ENCODE data around the gene PCSK2. TPM values are rescaled to one million over a fixed set of nuclear protein-coding genes. Genes with fewer than 3 reads are reported as not detected.

PCSK2 gene
- total RNA-seq, 4 donors from 2014 or later, result under 0.01 to 0.18 (median 0.18) TPM; not detected in 1

DNA sequence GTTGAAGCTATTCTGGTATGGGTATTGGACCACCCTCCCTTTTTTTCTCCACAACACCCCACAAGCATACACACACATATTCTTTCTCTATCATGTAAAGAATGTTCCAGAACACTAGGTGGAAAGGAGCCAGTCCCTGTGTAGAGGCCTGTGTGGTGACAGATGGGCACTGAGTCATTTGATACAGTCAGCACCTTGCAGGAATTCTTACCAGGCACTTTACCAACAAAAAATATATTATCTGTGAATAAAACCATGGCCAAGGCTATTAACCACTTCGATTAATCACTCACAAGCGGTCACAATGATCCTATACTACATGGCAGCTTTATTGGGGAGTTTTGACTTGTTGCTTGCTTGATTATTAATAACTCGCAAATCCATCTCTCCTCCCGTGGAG lies 154.9 kb downstream of the PCSK2 start:
- Histone ChIP-seq H3K4me1 (no peaks in the 10 kb centered on the region), H3K27ac (no peak overlapping the region), H3K4me3 (no peak overlapping the region), H3K9me3 (no peaks in the 10 kb centered on the region), H3K36me3 (no peaks in the 10 kb centered on the region), H3K27me3 (no peaks in the 10 kb centered on the region)
- intact Hi-C loops (cut with DNase I), result no loop called here
- whole genome bisulfite sequencing, 2 donors, result 31% methylated on average over 4 of the region's 4 CpGs
- TF ChIP-seq POLR2A (IDR thresholded peaks at IDR 0.05), result no peak
- TF ChIP-seq, protein P1, sequence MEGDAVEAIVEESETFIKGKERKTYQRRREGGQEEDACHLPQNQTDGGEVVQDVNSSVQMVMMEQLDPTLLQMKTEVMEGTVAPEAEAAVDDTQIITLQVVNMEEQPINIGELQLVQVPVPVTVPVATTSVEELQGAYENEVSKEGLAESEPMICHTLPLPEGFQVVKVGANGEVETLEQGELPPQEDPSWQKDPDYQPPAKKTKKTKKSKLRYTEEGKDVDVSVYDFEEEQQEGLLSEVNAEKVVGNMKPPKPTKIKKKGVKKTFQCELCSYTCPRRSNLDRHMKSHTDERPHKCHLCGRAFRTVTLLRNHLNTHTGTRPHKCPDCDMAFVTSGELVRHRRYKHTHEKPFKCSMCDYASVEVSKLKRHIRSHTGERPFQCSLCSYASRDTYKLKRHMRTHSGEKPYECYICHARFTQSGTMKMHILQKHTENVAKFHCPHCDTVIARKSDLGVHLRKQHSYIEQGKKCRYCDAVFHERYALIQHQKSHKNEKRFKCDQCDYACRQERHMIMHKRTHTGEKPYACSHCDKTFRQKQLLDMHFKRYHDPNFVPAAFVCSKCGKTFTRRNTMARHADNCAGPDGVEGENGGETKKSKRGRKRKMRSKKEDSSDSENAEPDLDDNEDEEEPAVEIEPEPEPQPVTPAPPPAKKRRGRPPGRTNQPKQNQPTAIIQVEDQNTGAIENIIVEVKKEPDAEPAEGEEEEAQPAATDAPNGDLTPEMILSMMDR (IDR thresholded peaks at IDR 0.05), result no peak
- DNase-seq, result no peak

DNA sequence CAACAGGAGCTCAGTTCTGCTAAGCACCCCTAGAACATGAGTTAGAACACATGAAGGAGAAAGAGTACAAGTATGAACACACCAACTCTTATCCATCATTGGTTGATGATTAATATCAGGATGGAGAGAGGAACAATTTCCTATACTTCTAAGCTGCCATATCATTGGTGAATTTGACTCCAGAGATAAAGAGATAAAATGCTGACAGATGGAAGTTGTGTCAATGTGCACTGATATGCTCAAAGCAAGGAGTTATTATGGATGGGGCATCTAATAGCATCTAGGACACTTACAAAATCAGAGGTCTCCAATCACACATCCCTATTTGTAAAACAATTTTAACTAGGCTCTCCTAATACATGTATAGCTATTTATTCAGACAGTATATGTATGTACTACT lies 159.0 kb downstream of the PCSK2 start:
- H3K4me3 ChIP-seq, result no peak overlapping the region
- no peak for DNase-seq
- H3K36me3 ChIP-seq, result no peaks in the 10 kb centered on the region
- intact Hi-C loops (cut with DNase I), result no loop called here
- no peak overlapping the region for H3K27ac ChIP-seq
- TF ChIP-seq POLR2A (IDR thresholded peaks at IDR 0.05), result no peak
- TF ChIP-seq, protein P1 (IDR thresholded peaks at IDR 0.05), result no peak
- H3K27me3 ChIP-seq, result no peaks in the 10 kb centered on the region
- H3K9me3 ChIP-seq, result no peaks in the 10 kb centered on the region
- no peaks in the 10 kb centered on the region for H3K4me1 ChIP-seq

DNA sequence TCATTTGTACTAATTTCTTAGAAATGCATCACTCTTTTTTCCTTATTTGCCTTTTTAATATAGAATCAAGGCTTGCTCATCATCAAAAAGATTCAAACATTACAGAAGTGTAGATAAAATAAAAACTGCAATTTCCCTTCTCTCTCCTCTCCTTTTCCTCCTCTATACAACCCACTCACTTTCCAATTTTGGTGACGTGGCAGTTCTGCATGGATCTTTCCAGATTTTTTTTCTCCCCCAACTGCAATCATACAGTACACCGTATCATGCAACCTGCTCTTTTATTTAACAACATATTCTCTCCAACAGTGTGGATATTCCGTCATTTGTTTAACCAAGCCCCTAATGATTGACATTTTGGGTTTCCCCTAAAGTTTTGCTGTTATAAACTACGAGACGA lies 163.8 kb downstream of the PCSK2 start:
- intact Hi-C loops (cut with DNase I), result no loop called here
- Histone ChIP-seq H3K4me3 (no peak overlapping the region), H3K36me3 (no peaks in the 10 kb centered on the region), H3K9me3 (no peaks in the 10 kb centered on the region), H3K27me3 (no peaks in the 10 kb centered on the region), H3K4me1 (no peaks in the 10 kb centered on the region), H3K27ac (no peak overlapping the region)
- DNase-seq, result no peak
- TF ChIP-seq POLR2A (IDR thresholded peaks at IDR 0.05), result no peak
- TF ChIP-seq, protein P1 (IDR thresholded peaks at IDR 0.05), result no peak
- 61 to 68% methylated on average over 5 of the region's 5 CpGs for WGBS, 2 donors

DNA sequence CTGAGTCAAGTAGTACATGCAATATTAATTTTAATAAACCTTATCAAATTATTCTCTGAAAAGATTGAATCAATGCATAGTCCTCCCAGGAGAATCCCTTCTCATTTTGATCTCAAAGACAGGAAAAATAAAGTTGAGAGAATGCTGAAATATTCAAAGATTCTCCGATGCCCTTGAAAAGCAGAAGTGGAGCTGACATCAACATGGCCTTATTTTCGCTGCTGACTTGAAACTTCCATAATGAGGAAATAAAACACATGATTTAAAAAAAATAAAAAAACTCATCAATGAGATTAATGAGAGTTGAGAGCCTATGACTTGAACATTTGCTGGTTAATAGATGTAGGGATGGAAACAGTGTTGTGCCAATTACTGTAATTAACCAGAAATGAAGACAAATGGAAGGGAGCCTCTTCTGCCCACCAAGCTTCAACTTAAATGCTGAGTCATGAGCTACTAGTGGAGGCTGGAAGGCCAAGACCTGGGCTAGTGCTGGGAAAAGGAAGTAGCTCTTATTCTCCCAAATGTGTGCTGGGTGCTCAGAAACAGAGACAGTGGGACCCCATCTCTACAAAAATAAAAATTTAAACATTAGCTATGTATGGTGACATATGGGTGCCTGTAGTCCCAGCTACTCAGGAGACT lies 164.4 kb downstream of the PCSK2 start:
- Histone ChIP-seq H3K27ac (no peak overlapping the region), H3K27me3 (no peaks in the 10 kb centered on the region), H3K4me1 (no peaks in the 10 kb centered on the region), H3K4me3 (no peak overlapping the region), H3K9me3 (no peaks in the 10 kb centered on the region), H3K36me3 (no peaks in the 10 kb centered on the region)
- TF ChIP-seq, protein P1 (IDR thresholded peaks at IDR 0.05), result no peak
- no peak for TF ChIP-seq POLR2A (IDR thresholded peaks at IDR 0.05)
- DNase-seq, result no peak
- WGBS, 2 donors, result 69 to 83% methylated on average over 2 of the region's 2 CpGs
- intact Hi-C loops (cut with DNase I), result no loop called here

DNA sequence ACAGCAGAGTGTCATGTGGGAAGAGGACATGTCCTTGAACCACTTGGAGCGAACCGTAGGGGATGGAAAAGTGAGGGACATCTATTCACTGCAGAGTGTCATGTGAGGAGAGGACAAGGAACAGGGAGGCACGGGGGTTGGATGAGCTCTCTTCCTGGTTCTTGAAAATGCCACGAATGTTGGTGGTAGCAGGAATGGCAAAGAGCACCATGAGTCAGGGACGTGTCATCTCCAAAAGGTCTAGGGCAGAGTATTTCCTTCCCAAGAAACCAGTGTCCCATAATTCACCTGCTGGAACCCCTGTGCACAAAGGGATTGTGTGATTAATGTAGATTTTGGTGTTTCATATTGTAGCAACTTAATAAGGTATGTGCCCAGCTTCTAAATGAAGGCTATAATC lies 167.6 kb downstream of the PCSK2 start:
- no peak for DNase-seq
- Histone ChIP-seq H3K36me3 (no peaks in the 10 kb centered on the region), H3K27ac (no peak overlapping the region), H3K4me1 (no peaks in the 10 kb centered on the region), H3K27me3 (no peaks in the 10 kb centered on the region), H3K4me3 (no peak overlapping the region), H3K9me3 (no peaks in the 10 kb centered on the region)
- TF ChIP-seq, protein P1 (IDR thresholded peaks at IDR 0.05), result no peak
- TF ChIP-seq POLR2A (IDR thresholded peaks at IDR 0.05), result no peak
- intact Hi-C loops (cut with DNase I), result no loop called here
- WGBS, 2 donors, result 40 to 58% methylated on average over 5 of the region's 5 CpGs

Data from esophagus squamous epithelium (tissue), 5 donors.